Measurements from ENCODE around the gene S100A6. TPM values are rescaled to one million over a fixed set of nuclear protein-coding genes. Genes with fewer than 3 reads are reported as not detected.
A peak's percentile ranks its signal among the peaks of the same experiment; 100 is the strongest.
"Not testable (repeated sequence)": the region's sequence is repeated elsewhere in the genome, so short reads cannot be mapped to it uniquely, and the experiment has no call there.

S100A6 gene
- 0.99 and 1.1 TPM in 2 replicates for total RNA-seq
- long read RNA-seq, result 0 reads

GRCh38 chr1:153535242-153536011 lies at the start of gene S100A6:
Gene S100A6, minus strand, starts transcription at chr1:153535991. Its CDS starts 652 bp downstream, at chr1:153535339.
- no peak for TF ChIP-seq CTCF (IDR thresholded peaks at IDR 0.05)
- H3K9me3 Mint-ChIP-seq (ENCODE audit: unreplicated experiment), result no peaks in the 10 kb centered on the region
- peak within 1 kb of the TSS; percentile 84 for H3K27ac Mint-ChIP-seq (ENCODE audit: unreplicated experiment)
- H3K27me3 Mint-ChIP-seq (ENCODE audit: unreplicated experiment), result no peaks in the 10 kb centered on the region
- no peaks in the 10 kb centered on the region for H3K36me3 Mint-ChIP-seq (ENCODE audit: unreplicated experiment)
- no peak within 1 kb of the TSS for H3K4me3 Mint-ChIP-seq (ENCODE audit: unreplicated experiment)
- DNase-seq (ENCODE audit: extremely low spot score, unreplicated experiment), result no peak
- H3K4me1 Mint-ChIP-seq (ENCODE audit: unreplicated experiment), result peaks cover 43% of the 10 kb centered on the region

GRCh38 chr1:153585006-153585405 lies 49.2 kb upstream of the S100A6 start:
- DNase-seq (ENCODE audit: extremely low spot score, unreplicated experiment), result no peak
- Mint-ChIP-seq H3K27ac (ENCODE audit: unreplicated experiment) (no peak overlapping the region), H3K4me3 (ENCODE audit: unreplicated experiment) (no peak overlapping the region), H3K27me3 (ENCODE audit: unreplicated experiment) (no peaks in the 10 kb centered on the region), H3K4me1 (ENCODE audit: unreplicated experiment) (peaks cover 13% of the 10 kb centered on the region), H3K36me3 (ENCODE audit: unreplicated experiment) (no peaks in the 10 kb centered on the region), H3K9me3 (ENCODE audit: unreplicated experiment) (no peaks in the 10 kb centered on the region)
- TF ChIP-seq CTCF (IDR thresholded peaks at IDR 0.05), result no peak

GRCh38 chr1:153583976-153584375 lies 48.2 kb upstream of the S100A6 start:
- Mint-ChIP-seq H3K4me3 (ENCODE audit: unreplicated experiment) (no peak overlapping the region), H3K9me3 (ENCODE audit: unreplicated experiment) (no peaks in the 10 kb centered on the region), H3K4me1 (ENCODE audit: unreplicated experiment) (peaks cover 14% of the 10 kb centered on the region), H3K36me3 (ENCODE audit: unreplicated experiment) (no peaks in the 10 kb centered on the region), H3K27me3 (ENCODE audit: unreplicated experiment) (no peaks in the 10 kb centered on the region), H3K27ac (ENCODE audit: unreplicated experiment) (no peak overlapping the region)
- DNase-seq (ENCODE audit: extremely low spot score, unreplicated experiment), result no peak
- no peak for TF ChIP-seq CTCF (IDR thresholded peaks at IDR 0.05)

GRCh38 chr1:153583514-153583913 lies 47.7 kb upstream of the S100A6 start:
- H3K9me3 Mint-ChIP-seq (ENCODE audit: unreplicated experiment); DNase-seq (ENCODE audit: extremely low spot score, unreplicated experiment); H3K36me3 Mint-ChIP-seq (ENCODE audit: unreplicated experiment); H3K4me3 Mint-ChIP-seq (ENCODE audit: unreplicated experiment); H3K27me3 Mint-ChIP-seq (ENCODE audit: unreplicated experiment); H3K27ac Mint-ChIP-seq (ENCODE audit: unreplicated experiment): not testable (repeated sequence)
- peaks cover 17% of the 10 kb centered on the region for H3K4me1 Mint-ChIP-seq (ENCODE audit: unreplicated experiment)

- H3K4me1 Mint-ChIP-seq (ENCODE audit: unreplicated experiment), result peaks cover 24% of the 10 kb centered on the region
- DNase-seq (ENCODE audit: extremely low spot score, unreplicated experiment); H3K27me3 Mint-ChIP-seq (ENCODE audit: unreplicated experiment); H3K4me3 Mint-ChIP-seq (ENCODE audit: unreplicated experiment); H3K27ac Mint-ChIP-seq (ENCODE audit: unreplicated experiment); H3K36me3 Mint-ChIP-seq (ENCODE audit: unreplicated experiment); H3K9me3 Mint-ChIP-seq (ENCODE audit: unreplicated experiment): not testable (repeated sequence)
These were observed 47.0 kb upstream of the S100A6 start for GRCh38 chr1:153582836-153583235.

- Mint-ChIP-seq H3K27ac (ENCODE audit: unreplicated experiment) (no peak overlapping the region), H3K4me3 (ENCODE audit: unreplicated experiment) (no peak overlapping the region), H3K27me3 (ENCODE audit: unreplicated experiment) (no peaks in the 10 kb centered on the region), H3K9me3 (ENCODE audit: unreplicated experiment) (no peaks in the 10 kb centered on the region), H3K4me1 (ENCODE audit: unreplicated experiment) (peaks cover 14% of the 10 kb centered on the region), H3K36me3 (ENCODE audit: unreplicated experiment) (no peaks in the 10 kb centered on the region)
- no peak for TF ChIP-seq CTCF (IDR thresholded peaks at IDR 0.05)
- no peak for DNase-seq (ENCODE audit: extremely low spot score, unreplicated experiment)
These were observed 43.1 kb upstream of the S100A6 start for GRCh38 chr1:153578936-153579335.

Measured in osteocyte (in vitro differentiated cells).